ENCODE data around the gene AGAP1.

Gene AGAP1

GRCh38 chr2:236170590-236171165, 676.8 kb downstream of the AGAP1 start:
- DNase-seq = no peak

- DNase-seq = no peak
Measured at GRCh38 chr2:236171181-236171679, 677.4 kb downstream of the AGAP1 start.

GRCh38 chr2:236171680-236172254, 677.9 kb downstream of the AGAP1 start:
- no peak for DNase-seq

- no peak for DNase-seq
Measured at GRCh38 chr2:236172255-236173035, 678.6 kb downstream of the AGAP1 start.

GRCh38 chr2:236173036-236173728, 679.3 kb downstream of the AGAP1 start:
- DNase-seq = no peak

GRCh38 chr2:236173729-236174607, 680.1 kb downstream of the AGAP1 start:
- no peak for DNase-seq

DNA sequence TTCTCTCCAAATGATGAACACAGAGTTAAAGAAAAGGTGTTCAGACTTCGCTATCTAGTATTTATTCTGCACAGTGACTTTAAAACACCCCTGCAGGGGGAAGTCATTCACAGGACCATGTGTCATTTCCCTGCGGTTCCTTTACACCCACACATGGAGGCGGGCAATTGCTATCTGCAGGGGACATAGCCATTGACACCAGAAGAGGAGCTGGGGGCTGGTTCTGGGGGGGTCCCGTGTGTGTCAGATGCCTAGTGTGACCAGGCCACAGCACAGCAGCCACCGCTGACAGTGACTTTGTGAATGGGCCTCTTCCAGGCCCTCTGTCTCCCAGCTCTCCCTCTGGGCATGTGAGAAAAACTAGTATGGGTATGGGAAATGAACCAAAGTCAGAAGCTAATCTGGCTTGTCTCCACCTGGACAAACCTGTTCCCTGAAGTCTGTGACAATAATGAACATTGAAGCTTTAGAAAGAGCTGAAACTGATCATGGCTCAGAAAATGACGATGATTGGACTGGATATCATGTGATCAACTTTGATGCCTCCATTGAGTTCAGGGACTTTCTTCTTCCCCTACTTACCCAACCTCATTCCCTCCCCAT, 681.8 kb downstream of the AGAP1 start:
- no peak for DNase-seq

- no peak for DNase-seq
Measured at GRCh38 chr2:236176417-236176816, 682.6 kb downstream of the AGAP1 start.

DNA sequence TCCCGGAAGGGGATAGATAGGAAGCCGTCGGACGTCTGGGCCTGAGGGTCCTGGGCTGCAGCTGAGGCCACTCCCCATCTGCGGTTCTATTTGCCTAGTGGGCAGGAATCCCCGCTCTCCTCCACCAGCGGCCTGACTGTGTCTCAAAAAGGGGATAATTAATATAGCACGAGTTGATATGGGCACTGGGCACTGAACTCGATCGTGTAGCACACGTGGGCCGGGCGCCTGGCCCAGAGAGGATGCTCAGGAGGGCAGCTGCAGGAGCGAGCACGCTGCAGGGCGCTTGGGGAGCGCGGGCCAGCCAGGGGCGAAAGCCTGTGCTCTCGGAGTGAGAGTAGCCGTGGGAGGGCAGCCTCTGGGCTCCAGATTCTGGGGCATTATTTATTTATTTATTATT, 683.1 kb downstream of the AGAP1 start:
- DNase-seq = no peak

- peak; percentile 77 for DNase-seq
Measured at GRCh38 chr2:236177604-236177966, 683.7 kb downstream of the AGAP1 start.

DNA sequence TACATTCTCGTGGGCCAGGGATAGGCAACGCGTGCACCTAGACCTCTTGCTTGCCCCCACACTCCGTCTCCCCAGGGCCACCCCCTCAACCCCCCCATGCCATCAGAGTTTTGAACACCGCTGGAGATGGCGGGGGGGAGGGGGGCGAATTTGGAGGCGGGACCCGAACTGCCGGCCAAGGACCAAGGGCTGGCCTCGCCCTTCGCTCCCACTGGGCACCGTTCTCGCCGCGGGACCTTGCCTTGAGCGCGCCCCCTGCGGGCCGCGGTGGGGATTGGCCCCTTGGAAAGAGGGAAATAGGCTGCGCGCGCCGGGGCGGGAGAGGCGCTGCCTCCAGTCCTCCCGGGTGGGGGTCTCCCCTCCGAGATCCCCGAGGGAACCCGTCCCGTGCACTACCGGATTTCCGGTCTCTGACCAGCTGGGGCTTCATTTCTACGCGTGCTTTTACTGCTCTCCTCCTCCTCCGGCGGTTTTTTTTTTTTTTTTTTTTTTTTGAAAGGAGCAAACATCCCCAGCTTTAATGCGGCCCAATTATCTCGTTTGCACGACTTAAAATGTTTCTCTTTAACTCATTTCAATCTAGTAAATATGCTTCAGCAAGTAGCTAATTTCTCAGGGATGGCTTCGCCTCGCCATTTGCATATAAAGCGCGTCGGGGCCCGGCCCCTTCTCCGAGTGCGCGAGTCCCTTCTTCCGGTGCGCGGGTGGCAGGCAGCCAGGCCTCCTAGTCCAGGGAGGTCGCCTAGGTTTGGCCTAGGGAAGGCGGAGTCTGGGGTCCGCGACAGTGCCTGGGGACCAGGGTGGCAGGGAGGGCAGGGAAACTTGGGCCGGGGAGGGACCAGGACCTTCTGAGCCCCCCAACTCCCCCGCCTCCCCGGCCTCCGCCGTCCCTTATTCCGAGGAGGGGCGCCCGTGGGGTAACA, 684.4 kb downstream of the AGAP1 start:
- DNase-seq = peak; percentile 80

GRCh38 chr2:236178890-236179235, 685.0 kb downstream of the AGAP1 start:
- no peak for DNase-seq

DNA sequence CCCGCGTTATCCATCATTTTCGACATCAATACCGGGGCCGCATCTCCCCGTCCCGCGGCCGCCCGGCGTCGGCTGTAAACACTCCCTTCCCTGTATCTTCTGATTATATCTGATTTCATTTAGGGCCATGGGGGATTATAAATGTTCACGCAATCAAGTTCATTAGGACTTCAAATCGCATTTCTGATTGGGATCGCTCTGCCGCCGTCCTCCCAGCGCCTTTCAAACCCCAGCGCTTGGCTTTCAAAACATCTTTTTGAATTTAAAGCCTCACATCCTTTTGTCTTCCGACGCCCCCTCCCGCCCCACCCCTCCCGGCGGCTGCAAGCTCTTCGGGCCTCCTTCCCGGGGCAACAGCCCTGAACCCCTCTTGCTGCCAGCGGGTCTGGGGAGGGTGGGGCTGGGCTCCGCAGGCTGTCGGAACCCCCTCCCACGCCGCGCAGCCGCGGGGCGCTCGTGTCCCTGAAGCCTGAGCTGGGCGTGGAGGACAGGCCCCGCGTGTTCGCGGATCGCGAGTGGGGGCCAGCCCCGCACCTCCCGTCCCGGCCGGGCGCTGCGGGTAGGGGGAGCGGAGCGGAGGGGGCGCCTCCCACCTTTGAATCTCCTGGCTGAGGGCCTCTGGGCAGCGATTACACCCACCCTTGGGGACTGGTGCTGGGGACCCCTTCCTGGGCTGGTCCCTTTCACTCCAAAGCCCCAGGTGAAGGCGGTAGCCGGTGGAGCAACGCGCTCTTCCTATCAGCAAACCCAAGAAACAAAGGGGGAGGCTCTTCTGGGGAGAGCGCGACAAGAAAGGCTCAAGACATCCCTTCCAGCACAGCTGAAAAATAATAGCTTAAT, 685.6 kb downstream of the AGAP1 start:
- no peak for DNase-seq

DNA sequence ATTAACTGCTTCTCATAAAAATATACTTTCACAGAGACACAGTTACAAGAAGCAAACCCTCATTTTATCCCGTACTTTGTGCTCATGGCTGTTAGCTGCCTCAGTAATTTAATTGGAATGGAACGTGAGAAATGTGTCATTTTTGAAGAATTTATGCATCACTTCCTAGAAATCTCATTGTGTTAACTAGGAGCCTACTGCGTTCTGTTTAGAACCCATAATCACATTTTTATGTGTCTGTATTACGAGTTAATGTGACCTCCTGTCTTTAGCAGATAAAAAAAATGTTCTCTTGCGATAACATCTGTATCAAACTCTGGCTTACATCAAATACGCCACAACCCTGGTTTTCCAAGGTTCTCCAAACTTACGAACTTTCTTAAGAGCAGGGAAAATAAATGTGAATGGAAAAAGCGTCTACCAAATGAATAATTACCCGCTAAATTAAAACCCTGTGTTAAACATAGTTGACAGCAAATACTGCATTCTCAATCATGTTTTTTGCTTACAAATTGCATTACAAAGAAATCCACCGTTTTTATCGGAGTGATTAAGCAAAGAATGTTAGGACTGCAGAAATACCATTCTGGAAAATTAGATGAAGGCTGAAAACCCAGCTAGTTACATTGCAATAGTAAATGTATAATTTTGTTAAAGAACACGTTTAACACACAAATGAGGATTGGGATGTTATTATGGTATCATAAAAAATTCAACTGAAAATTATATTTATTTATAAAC, 686.4 kb downstream of the AGAP1 start:
- DNase-seq = no peak

DNA sequence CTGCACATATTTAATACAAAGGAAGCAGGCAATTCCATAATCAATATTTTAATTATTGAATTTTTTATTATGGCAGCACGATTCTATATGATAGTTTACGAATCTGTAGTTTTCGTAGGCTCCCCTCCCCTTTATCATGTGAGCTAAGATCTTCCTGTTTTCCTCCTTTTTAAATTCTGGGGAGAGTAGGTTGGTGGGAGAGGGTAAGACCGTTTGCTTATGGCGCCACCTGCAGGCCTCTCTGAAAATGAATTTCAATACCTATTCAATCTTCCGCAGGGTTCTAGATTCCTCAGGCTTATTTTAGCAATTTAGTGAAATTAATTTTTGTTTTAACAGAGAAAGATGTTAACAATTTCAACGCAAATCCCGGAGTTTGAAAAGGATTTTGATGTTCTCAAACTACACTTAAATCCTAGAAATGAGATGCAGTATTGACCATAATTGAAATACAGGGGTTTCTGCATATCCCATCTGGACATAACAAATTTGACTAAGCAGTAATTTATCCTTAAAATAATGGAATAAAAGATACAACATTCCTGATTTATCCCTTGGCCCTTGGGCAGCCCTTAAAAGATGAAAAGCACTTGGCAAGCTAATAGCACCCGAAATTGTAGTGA, 687.1 kb downstream of the AGAP1 start:
- peak; percentile 82 for DNase-seq
